ENCODE results near the gene NAPSA. TPM values are rescaled to one million over a fixed set of nuclear protein-coding genes. Genes with fewer than 3 reads are reported as not detected.

The NAPSA gene
- total and polyA plus RNA-seq, 9 of the 15 experiments (the other 6 are each of a cell fraction or from before 2014, with no cell fraction given), result 0.25 to 1.9 (median 0.69) TPM

GRCh38 chr19:50308991-50309390 is 56.4 kb downstream of the NAPSA start (continued):
- TF ChIP-seq RNF219 (CRISPR knock-in tag; IDR thresholded peaks at IDR 0.05) (no peak), ZNF75A (CRISPR knock-in tag; IDR thresholded peaks at IDR 0.05) (no peak), ZNF24 (IDR thresholded peaks at IDR 0.05) (no peak), SMARCC2 (IDR thresholded peaks at IDR 0.05; ENCODE audit: low read depth) (no peak), ZNF512 (tag; IDR thresholded peaks at IDR 0.05) (no peak), ZNF518B (CRISPR knock-in tag; IDR thresholded peaks at IDR 0.05) (no peak), CHAMP1 (IDR thresholded peaks at IDR 0.05) (no peak), CXXC5 (CRISPR knock-in tag; IDR thresholded peaks at IDR 0.05) (no peak), SPI1 (IDR thresholded peaks at IDR 0.05; ENCODE audit: borderline replicate concordance, low read depth, low read length) (no peak)

Other genes starting within 250 kb of the NAPSA start
Only the 7 nearest of the 12 such genes appear.
- gene KCNC3, start 36.3 kb downstream of the NAPSA start, total RNA-seq (2014; rRNA removed), result 1.8 and 4.0 TPM in 2 replicates
- gene KCNC3, start 36.3 kb downstream of the NAPSA start, total RNA-seq (2014; rRNA removed; fragmentation: Illumina TruSeq; extraction: Trizol), result 1.4 and 1.7 TPM in 2 replicates
- 2.1 and 3.0 TPM in 2 replicates for gene KCNC3, start 36.3 kb downstream of the NAPSA start, total RNA-seq (2015; rRNA removed; fragmentation: Illumina TruSeq; extraction: Trizol)
- 20.2 and 26.2 TPM in 2 replicates for gene KCNC3, start 36.3 kb downstream of the NAPSA start, total RNA-seq (2021)
- 2.0 and 3.7 TPM in 2 replicates for gene KCNC3, start 36.3 kb downstream of the NAPSA start, polyA plus RNA-seq (2011; rRNA removed)
- gene KCNC3, start 36.3 kb downstream of the NAPSA start, polyA plus RNA-seq (2014; fragmentation: Illumina TruSeq; extraction: Trizol), result 14.9 and 16.4 TPM in 2 replicates
- gene KCNC3, start 36.3 kb downstream of the NAPSA start, polyA plus RNA-seq (2014; fragmentation: Nextera tagmentation; extraction: Ambion mirVana), result under 1 TPM; 0.03 to 0.06 TPM
- 13.2 and 14.2 TPM in 2 replicates for gene KCNC3, start 36.3 kb downstream of the NAPSA start, polyA plus RNA-seq (2014; rRNA removed)
- 51.4 and 68.1 TPM in 2 replicates for gene NR1H2, start 10.8 kb upstream of the NAPSA start, total RNA-seq (2014; rRNA removed)
- 10.6 and 12.3 TPM in 2 replicates for gene NR1H2, start 10.8 kb upstream of the NAPSA start, total RNA-seq (2014; rRNA removed; fragmentation: Illumina TruSeq; extraction: Trizol)
- gene NR1H2, start 10.8 kb upstream of the NAPSA start, total RNA-seq (2015; rRNA removed; fragmentation: Illumina TruSeq; extraction: Trizol), result 32.9 and 35.0 TPM in 2 replicates
- 56.7 and 58.2 TPM in 2 replicates for gene NR1H2, start 10.8 kb upstream of the NAPSA start, total RNA-seq (2021)
- gene NR1H2, start 10.8 kb upstream of the NAPSA start, polyA plus RNA-seq (2011; rRNA removed), result 24.0 and 37.5 TPM in 2 replicates
- 23.8 and 51.0 TPM in 2 replicates for gene NR1H2, start 10.8 kb upstream of the NAPSA start, polyA plus RNA-seq (2014; fragmentation: Illumina TruSeq; extraction: Trizol)
- 1 to 10 TPM in 1 of 2 experiments, under 1 TPM in 1; 0.11 to 1.5 TPM for gene NR1H2, start 10.8 kb upstream of the NAPSA start, polyA plus RNA-seq (2014; fragmentation: Nextera tagmentation; extraction: Ambion mirVana)
- gene NR1H2, start 10.8 kb upstream of the NAPSA start, polyA plus RNA-seq (2014; rRNA removed), result 61.9 and 73.8 TPM in 2 replicates
- 258 and 338 TPM in 2 replicates for gene POLD1, start 18.7 kb upstream of the NAPSA start, total RNA-seq (2014; rRNA removed)
- 15.3 and 28.3 TPM in 2 replicates for gene POLD1, start 18.7 kb upstream of the NAPSA start, total RNA-seq (2014; rRNA removed; fragmentation: Illumina TruSeq; extraction: Trizol)
- 89.4 and 95.2 TPM in 2 replicates for gene POLD1, start 18.7 kb upstream of the NAPSA start, total RNA-seq (2015; rRNA removed; fragmentation: Illumina TruSeq; extraction: Trizol)
- 296 and 312 TPM in 2 replicates for gene POLD1, start 18.7 kb upstream of the NAPSA start, total RNA-seq (2021)
- 45.2 and 88.6 TPM in 2 replicates for gene POLD1, start 18.7 kb upstream of the NAPSA start, polyA plus RNA-seq (2011; rRNA removed)
- gene POLD1, start 18.7 kb upstream of the NAPSA start, polyA plus RNA-seq (2014; fragmentation: Illumina TruSeq; extraction: Trizol), result 47.8 and 97.9 TPM in 2 replicates
- 1 to 10 TPM; 1.3 to 6.4 TPM for gene POLD1, start 18.7 kb upstream of the NAPSA start, polyA plus RNA-seq (2014; fragmentation: Nextera tagmentation; extraction: Ambion mirVana)
- 161 and 163 TPM in 2 replicates for gene POLD1, start 18.7 kb upstream of the NAPSA start, polyA plus RNA-seq (2014; rRNA removed)
- 0.33 and 0.45 TPM in 2 replicates for gene SPIB, start 53.3 kb upstream of the NAPSA start, total RNA-seq (2014; rRNA removed)
- gene SPIB, start 53.3 kb upstream of the NAPSA start, total RNA-seq (2014; rRNA removed; fragmentation: Illumina TruSeq; extraction: Trizol), result 0.22 and 0.25 TPM in 2 replicates
- gene SPIB, start 53.3 kb upstream of the NAPSA start, total RNA-seq (2015; rRNA removed; fragmentation: Illumina TruSeq; extraction: Trizol), result 0.40 and 0.45 TPM in 2 replicates
- gene SPIB, start 53.3 kb upstream of the NAPSA start, total RNA-seq (2021), result 1.0 and 1.3 TPM in 2 replicates
- 0.46 and 0.60 TPM in 2 replicates for gene SPIB, start 53.3 kb upstream of the NAPSA start, polyA plus RNA-seq (2011; rRNA removed)
- gene SPIB, start 53.3 kb upstream of the NAPSA start, polyA plus RNA-seq (2014; fragmentation: Illumina TruSeq; extraction: Trizol), result 0.24 and 0.76 TPM in 2 replicates
- under 1 TPM in 1 of 2 experiments, not detected in 1; 0.06 TPM for gene SPIB, start 53.3 kb upstream of the NAPSA start, polyA plus RNA-seq (2014; fragmentation: Nextera tagmentation; extraction: Ambion mirVana)
- gene SPIB, start 53.3 kb upstream of the NAPSA start, polyA plus RNA-seq (2014; rRNA removed), result 0.53 and 0.92 TPM in 2 replicates
- gene MYBPC2, start 67.3 kb upstream of the NAPSA start, total RNA-seq (2014; rRNA removed), result not detected in 2 replicates
- not detected in 2 replicates for gene MYBPC2, start 67.3 kb upstream of the NAPSA start, total RNA-seq (2014; rRNA removed; fragmentation: Illumina TruSeq; extraction: Trizol)
- not detected in 2 replicates for gene MYBPC2, start 67.3 kb upstream of the NAPSA start, total RNA-seq (2015; rRNA removed; fragmentation: Illumina TruSeq; extraction: Trizol)
- gene MYBPC2, start 67.3 kb upstream of the NAPSA start, total RNA-seq (2021), result 0.04 TPM in 1 of 2 replicates, not detected in the other
- 0.14 and 0.19 TPM in 2 replicates for gene MYBPC2, start 67.3 kb upstream of the NAPSA start, polyA plus RNA-seq (2011; rRNA removed)
- not detected in 2 replicates for gene MYBPC2, start 67.3 kb upstream of the NAPSA start, polyA plus RNA-seq (2014; fragmentation: Illumina TruSeq; extraction: Trizol)
- not detected for gene MYBPC2, start 67.3 kb upstream of the NAPSA start, polyA plus RNA-seq (2014; fragmentation: Nextera tagmentation; extraction: Ambion mirVana)
- 0.01 TPM in 1 of 2 replicates, not detected in the other for gene MYBPC2, start 67.3 kb upstream of the NAPSA start, polyA plus RNA-seq (2014; rRNA removed)
- gene EMC10, start 110.9 kb upstream of the NAPSA start, total RNA-seq (2014; rRNA removed), result 40.4 and 48.9 TPM in 2 replicates
- gene EMC10, start 110.9 kb upstream of the NAPSA start, total RNA-seq (2014; rRNA removed; fragmentation: Illumina TruSeq; extraction: Trizol), result 6.1 and 7.4 TPM in 2 replicates
- gene EMC10, start 110.9 kb upstream of the NAPSA start, total RNA-seq (2015; rRNA removed; fragmentation: Illumina TruSeq; extraction: Trizol), result 25.2 and 25.8 TPM in 2 replicates
- 42.5 and 46.0 TPM in 2 replicates for gene EMC10, start 110.9 kb upstream of the NAPSA start, total RNA-seq (2021)
- gene EMC10, start 110.9 kb upstream of the NAPSA start, polyA plus RNA-seq (2011; rRNA removed), result 12.4 and 13.7 TPM in 2 replicates
- gene EMC10, start 110.9 kb upstream of the NAPSA start, polyA plus RNA-seq (2014; fragmentation: Illumina TruSeq; extraction: Trizol), result 13.1 and 27.3 TPM in 2 replicates
- 1 to 10 TPM; 1.4 to 2.9 TPM for gene EMC10, start 110.9 kb upstream of the NAPSA start, polyA plus RNA-seq (2014; fragmentation: Nextera tagmentation; extraction: Ambion mirVana)
- 34.5 and 38.2 TPM in 2 replicates for gene EMC10, start 110.9 kb upstream of the NAPSA start, polyA plus RNA-seq (2014; rRNA removed)
- gene GARIN5A, start 111.2 kb upstream of the NAPSA start, total RNA-seq (2014; rRNA removed), result 0.23 and 0.33 TPM in 2 replicates
- gene GARIN5A, start 111.2 kb upstream of the NAPSA start, total RNA-seq (2014; rRNA removed; fragmentation: Illumina TruSeq; extraction: Trizol), result not detected in 2 replicates
- gene GARIN5A, start 111.2 kb upstream of the NAPSA start, total RNA-seq (2015; rRNA removed; fragmentation: Illumina TruSeq; extraction: Trizol), result 0.47 TPM in 1 of 2 replicates, not detected in the other
- gene GARIN5A, start 111.2 kb upstream of the NAPSA start, total RNA-seq (2021), result 0.31 and 0.82 TPM in 2 replicates
- 0.10 and 0.26 TPM in 2 replicates for gene GARIN5A, start 111.2 kb upstream of the NAPSA start, polyA plus RNA-seq (2011; rRNA removed)
- gene GARIN5A, start 111.2 kb upstream of the NAPSA start, polyA plus RNA-seq (2014; fragmentation: Illumina TruSeq; extraction: Trizol), result 0.57 and 0.59 TPM in 2 replicates
- gene GARIN5A, start 111.2 kb upstream of the NAPSA start, polyA plus RNA-seq (2014; fragmentation: Nextera tagmentation; extraction: Ambion mirVana), result under 1 TPM in 1 of 2 experiments, not detected in 1; 0.13 TPM
- gene GARIN5A, start 111.2 kb upstream of the NAPSA start, polyA plus RNA-seq (2014; rRNA removed), result 0.16 and 0.17 TPM in 2 replicates

Data from K562 (cell line).